Mucosa of gallbladder (tissue), 1 donor: ENCODE results near the gene CGB3. TPM values are rescaled to one million over a fixed set of nuclear protein-coding genes. Genes with fewer than 3 reads are reported as not detected.
A peak's percentile ranks its signal among the peaks of the same experiment; 100 is the strongest.
"Not testable (repeated sequence)": the region's sequence is repeated elsewhere in the genome, so short reads cannot be mapped to it uniquely, and the experiment has no call there.

ENCODE experiments used
- DNase-seq: peaks from one replicate; pipeline ENCODE4 v3.0.0-alpha.2; 2020; ENCODE audit warnings: low spot score
- total RNA-seq: library from RNA; stranded (reverse); gene quantifications from one replicate; pipeline ENCODE4 v1.2.1, GENCODE V29; 2021
- donor health status: DM: no; HTN: no; CAD: no.

Gene CGB3
- total RNA-seq, 1 donor from 2014 or later, result not detected

DNA sequence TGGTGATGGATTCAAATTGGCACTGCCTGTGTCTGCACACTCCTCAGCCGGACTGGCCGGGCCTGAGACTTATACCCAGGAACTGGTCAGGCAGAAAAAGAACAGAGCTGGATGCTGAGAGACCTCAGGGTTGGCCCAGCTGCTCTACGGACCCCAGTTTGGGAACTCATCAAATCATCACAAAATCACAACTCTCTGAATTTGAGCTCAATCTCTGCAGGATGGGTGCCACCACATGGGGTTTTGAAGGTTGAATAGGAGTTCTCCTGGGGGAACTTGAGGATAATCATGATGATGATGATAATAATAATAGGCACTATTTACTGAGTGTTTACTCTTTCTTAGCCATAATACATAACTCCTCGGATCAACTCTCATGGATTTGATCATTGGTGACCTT is 18.5 kb upstream of the CGB3 start:
- DNase-seq, result not testable (repeated sequence)

DNA sequence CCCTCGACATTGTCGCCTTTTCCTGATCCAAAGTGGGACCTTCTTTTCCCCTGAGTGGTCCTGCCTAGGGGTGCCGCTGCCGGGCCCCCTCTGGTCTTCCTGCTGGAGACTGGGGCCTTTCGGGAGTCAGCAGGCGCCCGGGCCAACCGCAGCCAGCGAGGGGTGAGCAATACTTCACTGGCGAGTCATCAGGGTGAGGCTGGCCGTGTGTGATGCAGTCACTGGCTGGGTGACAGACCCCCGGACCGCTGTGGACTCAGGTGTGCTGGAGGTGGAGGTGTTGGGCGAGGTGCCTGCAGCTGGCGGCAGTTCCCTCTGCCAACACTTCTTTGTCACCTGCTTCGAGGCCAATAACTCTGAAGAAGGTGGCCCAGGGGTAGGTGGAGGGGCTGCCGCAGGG is 18.0 kb upstream of the CGB3 start:
- DNase-seq, result no peak

DNA sequence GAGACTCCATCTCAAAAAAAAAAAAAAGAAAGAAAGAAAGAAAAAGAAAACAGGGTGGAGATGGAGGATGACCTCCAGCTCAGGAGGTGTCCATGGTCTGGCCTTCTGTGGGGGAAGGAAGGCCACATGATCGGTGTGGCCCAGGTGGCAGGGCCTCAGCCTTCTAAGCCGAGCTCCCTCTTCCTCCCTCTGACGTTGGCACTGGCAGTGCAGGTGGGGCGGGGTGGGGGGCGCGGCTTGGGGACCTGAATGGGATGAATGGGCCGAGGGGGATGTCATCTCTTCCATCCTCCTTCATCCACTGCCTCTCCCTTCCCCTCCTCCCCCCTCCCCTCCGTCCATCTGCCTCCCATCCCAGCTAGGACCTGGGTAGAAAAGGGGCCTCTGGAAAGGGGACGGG is 15.6 kb upstream of the CGB3 start:
- DNase-seq, result not testable (repeated sequence)

DNA sequence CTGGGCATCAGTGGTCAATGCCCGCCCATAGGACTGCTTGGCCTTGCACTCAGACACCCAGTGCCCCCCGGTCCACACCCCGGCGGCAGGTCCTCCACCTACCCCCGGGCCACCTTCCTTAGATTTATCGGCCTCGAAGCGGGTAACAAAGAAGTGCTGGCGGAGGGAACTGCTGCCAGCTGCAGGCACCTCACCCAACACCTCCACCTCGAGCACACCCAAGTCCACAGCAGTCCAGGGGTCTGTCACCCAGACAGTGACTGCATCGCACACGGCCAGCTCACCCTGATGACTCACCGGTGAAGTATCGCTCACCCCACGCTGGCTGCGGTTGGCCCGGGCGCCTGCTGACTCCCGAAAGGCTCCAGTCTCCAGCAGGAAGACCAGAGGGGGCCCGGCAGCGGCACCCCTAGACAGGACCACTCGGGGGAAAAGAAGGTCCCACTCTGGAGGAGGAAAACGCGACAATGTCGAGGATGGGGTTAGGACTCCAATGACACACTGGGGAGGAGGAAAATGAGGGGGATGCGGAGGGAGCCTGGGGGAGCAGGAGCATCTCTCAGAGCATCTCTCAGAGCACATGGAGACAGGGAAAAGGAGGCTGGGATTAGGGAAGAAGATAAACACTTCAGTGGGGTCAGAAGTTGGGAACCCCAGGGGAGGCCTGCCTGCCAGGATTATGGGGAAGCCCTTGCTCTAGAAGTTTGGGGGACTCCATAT is 14.6 kb upstream of the CGB3 start:
- DNase-seq, result not testable (repeated sequence)

DNA sequence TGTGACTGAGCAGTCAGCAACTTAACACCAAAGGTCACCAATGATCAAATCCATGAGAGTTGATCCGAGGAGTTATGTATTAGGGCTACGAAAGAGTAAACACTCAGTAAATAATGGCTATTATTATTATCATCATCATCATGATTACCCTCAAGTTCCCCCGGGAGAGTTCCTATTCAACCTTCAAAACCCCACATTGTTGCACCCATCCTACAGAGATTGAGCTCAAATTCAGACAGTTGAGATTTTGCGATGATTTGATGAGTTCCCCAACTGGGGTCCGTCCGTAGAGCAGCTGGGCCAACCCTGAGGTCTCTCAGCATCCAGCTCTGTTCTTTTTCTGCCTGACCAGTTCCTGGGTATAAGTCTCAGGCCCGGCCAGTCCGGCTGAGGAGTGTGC is 14.0 kb upstream of the CGB3 start:
- not testable (repeated sequence) for DNase-seq

DNA sequence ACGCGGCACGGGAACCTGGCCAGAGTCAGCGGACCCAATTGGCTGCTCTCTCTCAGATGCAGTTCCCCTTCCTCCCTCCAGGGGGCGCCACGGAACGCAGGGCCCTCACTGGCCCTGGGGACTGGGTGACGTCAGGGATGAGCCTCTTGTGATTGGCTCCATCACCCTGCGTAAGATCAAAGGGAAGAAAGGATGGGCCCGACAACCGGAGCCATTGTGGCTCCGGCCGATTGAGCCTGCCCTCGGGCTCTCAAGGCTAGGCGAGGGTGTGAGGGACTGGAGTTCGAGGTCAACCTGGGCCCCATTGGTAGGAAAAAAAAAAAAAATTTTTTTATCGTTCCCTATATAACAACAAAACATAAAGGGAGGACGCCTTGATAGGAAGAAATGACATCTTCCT is 12.7 kb upstream of the CGB3 start, which contains the start of gene CGB1:
Gene CGB1, minus strand, starts transcription at position 81 of the 400 bp plus-strand sequence. CDS start 184 bp downstream, outside the sequence.
- not testable (repeated sequence) for DNase-seq

DNA sequence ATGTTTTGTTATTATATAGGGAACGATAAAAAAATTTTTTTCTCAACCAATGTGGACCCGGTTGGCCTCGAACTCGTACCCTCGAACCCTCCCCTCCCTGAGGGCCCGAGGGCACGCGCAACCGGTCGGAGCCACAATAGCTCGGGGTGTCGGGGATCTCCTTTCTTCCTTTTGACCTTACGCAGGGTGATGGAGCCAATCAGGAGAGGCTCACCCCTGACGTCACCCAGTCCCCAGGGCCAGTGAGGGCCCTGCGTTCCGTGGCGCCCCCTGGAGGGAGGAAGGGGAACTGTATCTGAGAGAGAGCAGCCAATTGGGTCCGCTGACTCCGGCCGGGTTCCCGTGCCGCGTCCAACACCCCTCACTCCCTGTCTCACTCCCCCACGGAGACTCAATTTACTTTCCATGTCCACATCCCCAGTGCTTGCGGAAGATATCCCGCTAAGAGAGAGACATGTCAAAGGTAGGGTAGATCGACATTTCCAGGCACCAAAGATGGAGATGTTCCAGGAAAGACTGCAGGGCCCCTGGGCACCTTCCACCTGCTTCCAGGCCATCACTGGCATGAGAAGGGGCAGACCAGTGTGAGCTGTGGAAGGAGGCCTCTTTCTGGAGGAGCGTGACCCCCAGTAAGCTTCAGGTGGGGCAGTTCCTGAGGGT is 7.6 kb upstream of the CGB3 start, which contains the start of gene CGB2:
Gene CGB2, plus strand, starts transcription at position 249 of the 660 bp plus-strand sequence. Its CDS starts 206 bp downstream, at position 455.
- not testable (repeated sequence) for DNase-seq

DNA sequence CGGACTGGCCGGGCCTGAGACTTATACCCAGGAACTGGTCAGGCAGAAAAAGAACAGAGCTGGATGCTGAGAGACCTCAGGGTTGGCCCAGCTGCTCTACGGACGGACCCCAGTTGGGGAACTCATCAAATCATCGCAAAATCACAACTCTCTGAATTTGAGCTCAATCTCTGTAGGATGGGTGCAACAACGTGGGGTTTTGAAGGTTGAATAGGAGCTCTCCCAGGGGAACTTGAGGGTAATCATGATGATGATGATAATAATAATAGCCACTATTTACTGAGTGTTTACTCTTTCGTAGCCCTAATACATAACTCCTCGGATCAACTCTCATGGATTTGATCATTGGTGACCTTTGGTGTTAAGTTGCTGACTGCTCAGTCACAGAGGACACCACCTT is 6.2 kb upstream of the CGB3 start:
- not testable (repeated sequence) for DNase-seq

DNA sequence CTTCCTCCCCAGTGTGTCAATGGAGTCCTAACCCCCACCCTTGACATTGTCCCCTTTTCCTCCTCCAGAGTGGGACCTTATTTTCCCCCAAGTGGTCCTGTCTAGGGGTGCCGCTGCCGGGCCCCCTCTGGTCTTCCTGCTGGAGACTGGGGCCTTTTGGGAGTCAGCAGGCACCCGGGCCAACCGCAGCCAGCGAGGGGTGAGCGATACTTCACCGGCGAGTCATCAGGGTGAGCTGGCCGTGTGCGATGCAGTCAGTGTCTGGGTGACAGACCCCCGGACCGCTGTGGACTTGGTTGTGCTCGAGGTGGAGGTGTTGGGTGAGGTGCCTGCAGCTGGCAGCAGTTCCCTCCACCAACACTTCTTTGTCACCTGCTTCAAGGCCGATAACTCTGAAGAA is 5.6 kb upstream of the CGB3 start:
- not testable (repeated sequence) for DNase-seq

DNA sequence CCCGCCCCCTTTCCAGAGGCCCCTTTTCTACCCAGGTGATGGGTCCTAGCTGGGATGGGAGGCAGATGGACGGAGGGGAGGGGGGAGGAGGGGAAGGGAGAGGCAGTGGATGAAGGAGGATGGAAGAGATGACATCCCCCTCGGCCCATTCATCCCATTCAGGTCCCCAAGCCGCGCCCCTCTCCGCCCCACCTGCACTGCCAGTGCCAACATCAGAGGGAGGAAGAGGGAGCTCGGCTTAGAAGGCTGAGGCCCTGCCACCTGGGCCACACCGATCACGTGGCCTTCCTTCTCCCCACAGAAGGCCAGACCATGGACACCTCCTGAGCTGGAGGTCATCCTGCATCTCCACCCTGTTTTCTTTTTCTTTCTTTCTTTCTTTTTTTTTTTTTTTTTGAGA is 4.6 kb upstream of the CGB3 start:
- DNase-seq, result not testable (repeated sequence)

DNA sequence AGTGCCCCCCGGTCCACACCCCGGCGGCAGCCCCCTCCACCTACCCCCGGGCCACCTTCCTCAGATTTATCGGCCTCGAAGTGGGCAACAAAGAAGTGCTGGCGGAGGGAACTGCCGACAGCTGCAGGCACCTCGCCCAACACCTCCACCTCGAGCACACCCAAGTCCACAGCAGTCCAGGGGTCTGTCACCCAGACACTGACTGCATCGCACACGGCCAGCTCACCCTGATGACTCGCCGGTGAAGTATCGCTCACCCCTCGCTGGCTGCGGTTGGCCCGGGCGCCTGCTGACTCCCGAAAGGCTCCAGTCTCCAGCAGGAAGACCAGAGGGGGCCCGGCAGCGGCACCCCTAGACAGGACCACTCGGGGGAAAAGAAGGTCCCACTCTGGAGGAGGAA is 1.5 kb upstream of the CGB3 start:
- not testable (repeated sequence) for DNase-seq

DNA sequence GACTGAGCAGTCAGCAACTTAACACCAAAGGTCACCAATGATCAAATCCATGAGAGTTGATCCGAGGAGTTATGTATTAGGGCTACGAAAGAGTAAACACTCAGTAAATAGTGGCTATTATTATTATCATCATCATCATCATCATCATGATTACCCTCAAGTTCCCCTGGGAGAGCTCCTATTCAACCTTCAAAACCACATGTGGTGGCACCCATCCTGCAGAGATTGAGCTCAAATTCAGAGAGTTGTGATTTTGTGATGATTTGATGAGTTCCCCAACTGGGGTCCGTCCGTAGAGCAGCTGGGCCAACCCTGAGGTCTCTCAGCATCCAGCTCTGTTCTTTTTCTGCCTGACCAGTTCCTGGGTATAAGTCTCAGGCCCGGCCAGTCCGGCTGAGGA is 955 bp upstream of the CGB3 start:
- not testable (repeated sequence) for DNase-seq

DNA sequence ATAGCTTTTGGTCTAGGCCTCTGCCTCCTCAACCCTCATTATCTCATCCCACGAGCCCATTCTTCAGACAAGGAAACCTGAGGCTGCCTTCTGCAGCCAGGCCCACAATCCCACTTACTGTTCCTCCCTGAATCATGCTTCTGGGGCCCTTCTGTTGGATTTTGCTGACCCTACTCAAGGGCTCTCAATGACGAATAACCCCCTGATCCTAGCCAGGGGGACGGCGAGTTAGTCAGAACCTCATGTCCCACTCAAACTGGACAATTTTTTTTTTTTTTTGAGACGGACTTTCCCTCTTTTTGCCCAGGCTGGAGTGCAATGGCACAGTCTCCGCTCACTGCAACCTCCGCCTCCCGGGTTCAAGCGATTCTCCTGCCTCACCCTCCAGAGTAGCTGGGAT is 2.0 kb downstream of the CGB3 start:
- no peak for DNase-seq

DNA sequence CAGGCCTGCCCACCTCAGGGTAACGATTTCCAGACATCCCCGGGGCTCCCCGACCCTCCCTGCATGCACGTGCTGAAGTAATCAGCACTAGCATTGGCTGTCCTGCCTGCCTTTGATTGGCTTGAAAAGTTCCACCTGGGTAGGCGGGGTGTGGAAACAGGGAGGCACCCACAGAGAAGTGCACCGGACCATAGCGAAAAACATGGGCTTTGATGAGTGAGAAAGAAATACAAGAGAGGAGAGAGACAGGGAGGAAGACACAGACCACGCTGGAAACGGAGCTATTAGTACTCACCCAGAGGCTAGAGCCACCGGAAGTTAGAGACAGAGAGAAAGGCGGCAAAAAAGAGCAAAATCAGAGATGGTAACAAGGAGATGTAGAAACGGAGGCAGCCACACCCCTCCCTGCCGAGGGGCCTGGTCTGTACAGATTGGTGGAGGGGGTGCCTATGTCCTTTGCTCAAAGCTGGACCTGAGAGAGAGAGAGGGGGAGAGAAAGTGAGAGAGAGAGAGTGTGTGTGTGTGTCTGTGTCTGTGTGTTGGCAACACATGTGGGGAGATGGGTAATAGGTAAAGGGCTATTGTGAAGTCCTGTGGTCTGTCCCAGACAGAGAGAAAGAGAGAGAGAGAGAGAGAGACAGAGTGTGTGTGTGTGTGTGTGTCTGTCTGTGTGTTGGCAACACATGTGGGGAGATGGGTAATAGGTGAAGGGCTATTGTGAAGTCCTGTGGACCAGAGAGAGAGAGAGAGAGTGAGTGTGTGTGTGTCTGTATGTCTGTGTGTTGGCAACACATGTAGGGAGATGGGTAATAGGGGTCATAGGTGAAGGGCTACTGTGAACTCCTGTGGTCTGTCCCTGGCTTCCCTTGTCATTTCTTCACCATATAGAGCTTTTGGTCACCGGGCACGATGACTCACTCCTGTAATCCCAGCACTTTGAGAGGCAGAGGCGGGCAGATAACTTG is 2.9 kb downstream of the CGB3 start:
- DNase-seq, result no peak

DNA sequence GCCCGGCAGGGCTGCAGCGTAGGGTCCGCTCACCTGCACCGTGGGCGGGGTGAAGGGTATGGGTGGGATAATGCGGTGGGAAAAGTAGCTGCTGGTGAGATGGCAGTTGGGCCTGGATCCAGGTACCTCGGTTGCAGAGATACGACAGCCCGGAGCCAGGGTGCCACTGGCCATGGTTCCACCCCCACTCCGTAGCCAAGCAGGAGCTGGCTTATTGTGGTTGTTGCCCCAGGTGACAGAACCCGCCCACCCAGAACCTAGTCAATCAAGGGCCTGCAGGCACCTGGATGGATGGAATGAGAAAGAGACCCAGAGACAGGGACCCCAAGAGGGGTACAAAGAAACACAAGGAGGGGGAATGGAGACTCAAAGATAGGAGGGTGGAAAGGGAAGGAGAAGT is 3.8 kb downstream of the CGB3 start:
- DNase-seq, result no peak

DNA sequence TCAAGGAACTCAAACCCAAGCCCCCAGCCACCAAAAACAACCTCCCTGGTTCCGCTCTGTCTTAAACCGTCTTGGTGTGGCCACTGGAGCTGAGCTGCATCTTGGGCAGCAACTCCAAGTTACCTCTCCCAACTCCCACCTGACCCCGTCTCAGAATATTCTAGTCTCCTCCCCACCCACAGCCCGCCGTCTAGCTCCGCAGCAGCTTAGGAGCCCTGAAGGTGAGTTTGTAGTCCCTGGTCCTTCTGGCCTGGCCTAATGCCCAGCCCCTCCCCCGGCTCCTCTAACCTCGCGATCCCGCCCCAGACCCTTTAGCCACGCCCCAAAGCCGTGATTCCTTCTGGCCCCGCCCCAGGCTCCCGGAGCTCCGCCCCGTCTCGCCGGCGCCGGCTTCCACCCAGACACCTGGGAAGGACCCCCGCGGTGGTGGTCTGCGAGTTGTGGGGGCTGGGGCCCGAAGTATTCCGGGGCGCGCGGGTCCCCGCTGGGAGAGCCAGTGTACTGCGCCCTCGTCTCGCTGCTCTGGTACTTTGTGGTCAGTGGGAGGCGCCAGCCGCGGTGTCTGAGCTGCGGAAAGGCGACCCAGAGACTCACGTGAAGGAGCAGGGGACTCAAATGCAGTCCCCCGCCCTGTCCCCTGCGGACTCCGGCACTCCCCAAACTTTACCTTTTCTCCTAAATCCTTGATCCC is 4.7 kb downstream of the CGB3 start:
- peak; percentile 73 for DNase-seq

DNA sequence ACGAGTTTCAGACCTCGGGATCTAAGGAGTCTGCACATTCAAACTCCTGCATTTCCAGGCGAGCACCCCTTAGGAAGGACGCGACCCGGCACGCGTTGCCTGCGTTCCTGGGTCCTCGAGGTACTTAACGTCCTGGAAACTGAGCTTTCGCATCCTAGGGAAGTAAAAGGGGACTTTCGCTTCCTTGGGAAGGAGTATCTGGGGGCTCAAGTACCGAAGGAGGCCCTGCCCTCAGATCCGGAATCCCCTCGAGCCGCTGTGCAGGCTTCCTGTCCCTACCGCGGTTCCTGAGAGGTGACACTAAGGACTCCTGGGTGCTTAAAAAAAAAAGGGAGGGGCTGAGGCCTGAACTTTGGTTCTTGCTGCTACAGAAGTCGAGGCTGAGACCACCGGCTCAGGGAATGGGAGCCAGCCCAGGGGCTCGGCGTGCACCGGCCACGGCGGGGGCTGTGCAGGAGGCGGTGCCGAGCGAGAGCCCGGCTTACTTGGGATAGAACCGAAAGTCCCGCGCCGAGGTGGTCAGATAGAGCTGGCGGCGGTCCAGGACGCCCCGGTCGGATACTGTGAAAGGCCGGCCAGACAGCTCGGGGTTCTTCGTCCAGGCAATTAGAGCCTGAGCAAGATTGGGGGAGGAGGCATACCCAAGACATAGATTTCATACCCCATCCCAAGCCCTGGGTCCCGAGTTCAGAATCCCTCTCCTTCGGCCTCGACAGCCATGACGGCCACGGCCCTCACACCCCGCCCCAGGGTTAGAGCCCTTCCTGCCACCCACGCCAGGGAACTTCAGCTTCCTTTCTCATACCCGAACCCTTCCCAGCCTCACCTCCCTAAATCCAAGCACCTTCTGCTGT is 5.5 kb downstream of the CGB3 start:
- DNase-seq, result not testable (repeated sequence)

DNA sequence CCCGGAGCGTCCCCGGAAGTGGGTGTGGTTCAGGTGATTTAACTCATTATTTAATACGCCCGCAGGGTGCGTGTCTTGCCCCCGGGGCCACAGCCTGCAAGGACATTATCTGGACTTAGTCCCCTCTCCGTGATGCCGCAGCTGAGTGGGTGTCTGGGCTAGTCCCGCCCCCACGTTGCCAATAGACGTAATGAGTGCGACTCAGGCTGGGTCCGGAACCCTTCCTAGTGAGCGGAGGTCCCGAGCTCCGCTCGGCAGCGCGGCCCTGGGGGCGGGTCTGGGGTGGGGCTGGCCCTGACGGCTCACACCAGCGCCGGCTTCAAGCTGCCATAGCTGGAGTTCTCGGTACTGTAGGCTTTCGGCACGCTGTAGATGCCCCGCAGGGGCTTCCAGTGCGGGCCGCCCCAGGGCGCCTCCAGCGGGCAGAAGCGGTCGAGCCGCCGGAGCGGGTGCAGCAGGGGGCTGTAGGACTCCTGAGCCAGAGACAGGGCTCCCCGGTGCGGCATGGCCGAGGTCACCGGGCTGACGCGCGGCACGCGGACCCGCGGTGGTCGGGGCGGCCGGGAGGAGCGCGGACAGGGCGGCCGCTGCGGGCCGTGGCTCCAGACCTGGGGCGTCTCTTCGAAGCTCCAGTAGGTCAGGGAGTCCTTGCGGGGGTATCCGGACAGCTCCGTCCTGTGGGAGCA is 6.3 kb downstream of the CGB3 start:
- DNase-seq, result no peak

DNA sequence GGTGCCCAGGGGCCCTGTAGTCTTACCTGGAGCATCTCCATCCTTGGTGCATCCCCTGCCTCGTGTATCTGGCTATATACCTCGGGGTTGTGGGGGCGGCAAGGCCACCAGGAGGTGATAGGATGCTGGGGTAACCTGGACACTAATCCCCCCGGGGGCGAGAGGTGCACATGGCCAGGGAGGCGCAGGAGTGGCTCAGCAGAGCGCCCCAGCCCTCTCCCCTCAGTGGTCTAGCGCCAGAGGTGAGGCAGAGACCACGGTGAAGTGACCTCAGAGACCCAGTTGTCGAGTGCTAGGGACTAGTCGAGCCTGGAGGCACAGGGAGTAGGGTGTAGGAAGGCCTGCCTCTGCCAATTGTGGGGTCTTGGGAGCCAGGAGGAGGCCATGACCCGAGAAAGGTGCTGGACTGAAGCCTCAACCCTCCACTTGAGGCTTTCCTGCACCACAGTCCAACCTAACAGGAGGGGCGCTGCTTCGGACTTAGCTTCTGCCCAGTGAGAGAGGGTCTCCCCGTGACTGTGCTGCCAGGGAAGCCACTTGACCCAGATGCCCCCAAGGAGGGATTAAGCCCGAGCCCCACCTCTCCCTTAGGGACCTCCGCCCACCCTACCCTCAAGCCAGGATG is 7.0 kb downstream of the CGB3 start, which contains the start of gene LHB:
Gene LHB, minus strand, starts transcription at position 51 of the 625 bp plus-strand sequence. Its CDS starts 10 bp downstream, at position 41.
- DNase-seq, result no peak
